Peyer's patch (tissue), 4 donors: ENCODE results near the gene C4orf50. TPM values are rescaled to one million over a fixed set of nuclear protein-coding genes. Genes with fewer than 3 reads are reported as not detected.

ENCODE experiments used
- DNase-seq, 3 donors: peaks; one replicate each; pipeline ENCODE4 v3.0.0-alpha.2; 2017 to 2019
- H3K27ac ChIP-seq, 4 donors: fragments of 200-600 bp; sonication (generic); one replicate each; pipeline ENCODE4 v1.5.1; 2016 to 2019
- H3K27me3 ChIP-seq, 2 donors: fragments of 200-600 bp; sonication (generic); one replicate each; pipeline ENCODE4 v1.5.1; 2019
- H3K36me3 ChIP-seq, 3 donors: fragments of 200-600 bp; sonication (generic); one replicate each; pipeline ENCODE4 v1.5.1; 2016 to 2019
- H3K4me1 ChIP-seq, 4 donors: fragments of 200-600 bp; sonication (generic); one replicate each; pipeline ENCODE4 v1.5.1; 2016 to 2019
- H3K4me3 ChIP-seq, 4 donors: fragments of 200-600 bp; sonication (generic); 1 replicate in 3 of 4; 2 replicates in 1 of 4; pipeline ENCODE4 v1.5.1; 2016 to 2019; ENCODE audit warnings: mild to moderate bottlenecking in 1 of 4
- H3K9me3 ChIP-seq, 4 donors: fragments of 200-600 bp; sonication (generic); one replicate each; pipeline ENCODE4 v1.5.1; 2016 to 2019; ENCODE audit warnings: mild to moderate bottlenecking in 1 of 4
- CTCF ChIP-seq, 6 experiments: fragments of 450-650 bp in 4 of 6; fragments of 200-600 bp in 2 of 6; sonication (generic) in 1 of 6; IDR thresholded peaks; one replicate each; pipeline ENCODE4 v1.5.1; 2017 to 2019; ENCODE audit warnings: antibody characterized with exemption in 6 of 6, mild to moderate bottlenecking in 3 of 6, moderate library complexity in 1 of 6
- POLR2A ChIP-seq, 2 donors: fragments of 450-650 bp; IDR thresholded peaks; one replicate each; pipeline ENCODE4 v1.5.1; 2017; ENCODE audit warnings: antibody characterized with exemption in 2 of 2, mild to moderate bottlenecking in 2 of 2, moderate library complexity in 2 of 2
- total RNA-seq, 4 donors: library from RNA; depleted of rRNA; stranded (reverse); fragments of >200 nt; gene quantifications; one replicate each; pipeline ENCODE4 v1.1.0, GENCODE V29; 2016

The C4orf50 gene
- total RNA-seq, 4 donors from 2014 or later: 0.19 to 0.83 (median 0.40) TPM; not detected in 1

GRCh38 chr4:6043843-6044242, 25.6 kb upstream of the C4orf50 start:
- no peak for DNase-seq
- no peaks in the 10 kb centered on the region for H3K36me3 ChIP-seq
- H3K4me3 ChIP-seq: no peak overlapping the region
- TF ChIP-seq POLR2A (IDR thresholded peaks at IDR 0.05) (no peak), CTCF (IDR thresholded peaks at IDR 0.05) (no peak)
- H3K27ac ChIP-seq: no peak overlapping the region
- no peaks in the 10 kb centered on the region for H3K27me3 ChIP-seq
- H3K4me1 ChIP-seq: no peaks in the 10 kb centered on the region
- no peaks in the 10 kb centered on the region for H3K9me3 ChIP-seq

DNA sequence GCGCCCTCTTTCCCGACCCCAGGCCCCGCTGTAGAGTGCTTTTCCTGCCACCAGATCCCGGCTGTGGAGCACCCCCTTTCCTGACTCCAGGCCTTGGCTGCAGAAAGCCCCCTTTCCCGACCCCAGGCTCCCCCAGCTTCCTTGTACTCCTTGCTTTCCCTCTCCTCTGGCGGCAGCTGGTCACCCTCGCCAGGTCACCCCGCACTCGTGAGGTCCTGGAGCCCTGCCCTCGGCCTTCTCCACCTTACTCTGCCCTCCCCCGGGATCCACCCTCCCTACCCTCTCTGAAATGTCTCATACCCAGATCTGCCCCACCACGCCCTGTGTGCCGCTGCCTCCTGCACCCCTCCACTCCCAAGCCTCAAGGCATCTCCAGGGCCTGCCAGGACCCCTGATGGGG, 25.0 kb upstream of the C4orf50 start:
- Histone ChIP-seq H3K4me3 (no peak overlapping the region), H3K36me3 (no peaks in the 10 kb centered on the region), H3K4me1 (no peaks in the 10 kb centered on the region), H3K27me3 (no peaks in the 10 kb centered on the region), H3K9me3 (no peaks in the 10 kb centered on the region), H3K27ac (no peak overlapping the region)
- no peak for DNase-seq
- TF ChIP-seq CTCF (IDR thresholded peaks at IDR 0.05) (no peak), POLR2A (IDR thresholded peaks at IDR 0.05) (no peak)

- no peak overlapping the region for H3K4me3 ChIP-seq
- H3K27me3 ChIP-seq: no peaks in the 10 kb centered on the region
- no peaks in the 10 kb centered on the region for H3K36me3 ChIP-seq
- TF ChIP-seq CTCF (IDR thresholded peaks at IDR 0.05) (no peak), POLR2A (IDR thresholded peaks at IDR 0.05) (no peak)
- DNase-seq: no peak
- H3K9me3 ChIP-seq: no peaks in the 10 kb centered on the region
- no peak overlapping the region for H3K27ac ChIP-seq
- H3K4me1 ChIP-seq: no peaks in the 10 kb centered on the region
Measured at GRCh38 chr4:6042293-6043063, 24.2 kb upstream of the C4orf50 start.

DNA sequence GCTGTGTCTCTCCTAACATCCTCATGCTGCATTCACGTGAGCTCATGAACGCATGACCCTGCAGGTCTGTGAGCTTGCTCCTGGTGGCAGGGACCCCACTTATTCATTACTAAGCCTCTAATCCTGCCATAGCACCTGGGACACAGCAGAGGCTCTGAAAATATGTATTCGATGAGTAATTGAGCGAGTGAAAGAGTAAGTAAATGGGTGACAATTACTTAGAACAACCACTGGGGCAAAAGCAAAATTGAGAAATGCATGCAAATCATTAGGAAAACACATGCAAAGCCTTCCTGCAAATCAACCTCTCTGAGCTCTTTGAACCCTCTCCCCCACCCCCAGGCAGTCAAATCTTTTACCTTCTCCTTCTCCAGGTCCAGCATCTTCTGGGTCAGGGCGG, 23.6 kb upstream of the C4orf50 start:
- Histone ChIP-seq H3K27ac (no peak overlapping the region), H3K36me3 (no peaks in the 10 kb centered on the region), H3K9me3 (no peaks in the 10 kb centered on the region), H3K4me1 (no peaks in the 10 kb centered on the region), H3K4me3 (no peak overlapping the region), H3K27me3 (no peaks in the 10 kb centered on the region)
- no peak for DNase-seq
- TF ChIP-seq POLR2A (IDR thresholded peaks at IDR 0.05): no peak
- TF ChIP-seq CTCF (IDR thresholded peaks at IDR 0.05): no peak

GRCh38 chr4:6038711-6039110, 20.5 kb upstream of the C4orf50 start:
- Histone ChIP-seq H3K9me3 (no peaks in the 10 kb centered on the region), H3K27ac (no peak overlapping the region), H3K4me3 (no peak overlapping the region), H3K4me1 (no peaks in the 10 kb centered on the region), H3K36me3 (no peaks in the 10 kb centered on the region), H3K27me3 (no peaks in the 10 kb centered on the region)
- TF ChIP-seq CTCF (IDR thresholded peaks at IDR 0.05) (no peak), POLR2A (IDR thresholded peaks at IDR 0.05) (no peak)
- DNase-seq: peak in 1 of 3 donors; percentile 31
